Measurements from ENCODE around the gene PCNT.

Gene PCNT

DNA sequence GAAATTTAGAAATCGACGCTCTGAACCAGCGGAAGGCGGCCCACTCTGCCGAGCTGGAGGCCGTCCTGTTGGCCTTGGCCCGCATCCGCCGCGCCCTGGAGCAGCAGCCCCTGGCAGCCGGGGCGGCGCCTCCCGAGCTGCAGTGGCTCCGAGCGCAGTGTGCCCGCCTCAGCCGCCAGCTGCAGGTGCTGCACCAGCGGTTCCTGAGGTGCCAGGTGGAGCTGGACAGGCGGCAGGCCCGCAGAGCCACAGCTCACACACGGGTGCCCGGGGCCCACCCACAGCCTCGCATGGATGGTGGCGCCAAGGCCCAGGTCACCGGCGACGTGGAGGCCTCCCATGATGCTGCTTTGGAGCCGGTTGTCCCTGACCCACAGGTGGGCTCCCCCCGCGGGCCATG, 87.7 kb downstream of the PCNT start:
- Histone ChIP-seq H3K27me3 (ENCODE audit: insufficient read depth, low read length) (no peaks in the 10 kb centered on the region), H3K4me1 (ENCODE audit: insufficient read depth, low read length) (peaks cover 12% of the 10 kb centered on the region), H3K27ac (ENCODE audit: low read depth, low read length) (no peak overlapping the region), H3K4me3 (ENCODE audit: low read length) (no peak overlapping the region), H3K9me3 (ENCODE audit: insufficient read depth, low read depth, low read length) (no peaks in the 10 kb centered on the region), H3K36me3 (ENCODE audit: insufficient read depth, low read length) (peaks cover 24% of the 10 kb centered on the region), H3K9ac (ENCODE audit: low read depth, low read length) (no peak overlapping the region; the same call in 1 of the 2 replicates)
- 95% methylated on average over 31 of the region's 31 CpGs for WGBS

DNA sequence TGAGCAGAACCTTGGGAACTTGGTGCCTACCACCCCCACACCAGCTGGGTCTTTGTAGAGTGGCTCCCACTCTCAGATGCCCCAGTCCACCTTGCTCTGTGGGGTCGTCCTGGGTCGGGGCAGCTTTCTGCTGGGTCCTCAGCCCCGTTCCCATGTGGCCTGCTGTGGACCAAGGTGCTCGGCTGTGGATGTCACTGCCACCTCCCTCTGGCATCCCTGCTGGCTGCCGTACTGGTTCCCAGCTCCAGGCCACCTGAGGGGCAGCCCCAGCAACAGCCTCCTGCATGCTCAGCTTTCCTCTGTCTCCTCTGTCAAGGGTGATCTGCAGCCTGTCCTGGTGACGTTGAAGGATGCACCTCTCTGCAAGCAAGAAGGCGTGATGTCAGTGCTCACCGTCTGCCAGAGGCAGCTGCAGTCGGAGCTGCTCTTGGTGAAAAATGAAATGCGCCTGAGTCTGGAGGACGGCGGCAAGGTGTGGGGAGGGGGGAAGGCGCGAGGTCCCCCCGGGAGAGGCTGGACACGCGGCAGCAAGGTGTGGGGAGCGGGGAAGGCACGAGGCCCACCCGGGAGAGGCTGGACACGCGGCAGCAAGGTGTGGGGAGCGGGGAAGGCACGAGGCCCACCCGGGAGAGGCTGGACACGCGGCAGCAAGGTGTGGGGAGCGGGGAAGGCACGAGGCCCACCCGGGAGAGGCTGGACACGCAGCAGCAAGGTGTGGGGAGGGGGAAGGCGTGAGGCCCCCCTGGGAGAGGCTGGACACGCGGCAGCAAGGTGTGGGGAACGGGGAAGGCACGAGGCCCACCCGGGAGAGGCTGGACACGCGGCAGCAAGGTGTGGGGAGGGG, 88.8 kb downstream of the PCNT start:
- peaks cover 31% of the 10 kb centered on the region for H3K36me3 ChIP-seq (ENCODE audit: insufficient read depth, low read length)
- no peak overlapping the region for H3K27ac ChIP-seq (ENCODE audit: low read depth, low read length)
- H3K4me3 ChIP-seq (ENCODE audit: low read length) = no peak overlapping the region
- peaks cover 12% of the 10 kb centered on the region for H3K4me1 ChIP-seq (ENCODE audit: insufficient read depth, low read length)
- no peak overlapping the region; the same call in 1 of the 2 replicates for H3K9ac ChIP-seq (ENCODE audit: low read depth, low read length)
- 94% methylated on average over 36 of the region's 39 CpGs for WGBS
- no peaks in the 10 kb centered on the region for H3K9me3 ChIP-seq (ENCODE audit: insufficient read depth, low read depth, low read length)
- no peaks in the 10 kb centered on the region for H3K27me3 ChIP-seq (ENCODE audit: insufficient read depth, low read length)

DNA sequence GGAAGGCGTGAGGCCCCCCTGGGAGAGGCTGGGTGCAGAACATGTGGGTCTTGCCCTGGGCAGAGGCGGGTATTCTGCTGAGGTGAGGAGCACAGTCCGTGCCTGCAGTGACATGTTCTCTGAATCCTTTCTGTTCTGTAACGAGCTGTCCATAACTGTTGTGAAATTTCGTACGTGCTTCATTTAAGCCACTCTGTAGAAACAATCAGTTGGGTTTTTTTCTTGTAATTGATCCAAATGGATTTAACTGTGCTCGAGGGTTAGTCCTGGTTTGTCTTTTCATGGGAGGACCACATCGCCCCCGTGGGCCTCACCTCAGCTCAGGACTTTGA, 89.4 kb downstream of the PCNT start:
- 94% methylated on average over 9 of the region's 9 CpGs for WGBS
- Histone ChIP-seq H3K4me3 (ENCODE audit: low read length) (no peak overlapping the region), H3K27me3 (ENCODE audit: insufficient read depth, low read length) (no peaks in the 10 kb centered on the region), H3K9me3 (ENCODE audit: insufficient read depth, low read depth, low read length) (no peaks in the 10 kb centered on the region), H3K27ac (ENCODE audit: low read depth, low read length) (no peak overlapping the region), H3K36me3 (ENCODE audit: insufficient read depth, low read length) (peaks cover 36% of the 10 kb centered on the region), H3K4me1 (ENCODE audit: insufficient read depth, low read length) (peaks cover 12% of the 10 kb centered on the region), H3K9ac (ENCODE audit: low read depth, low read length) (no peak overlapping the region)

DNA sequence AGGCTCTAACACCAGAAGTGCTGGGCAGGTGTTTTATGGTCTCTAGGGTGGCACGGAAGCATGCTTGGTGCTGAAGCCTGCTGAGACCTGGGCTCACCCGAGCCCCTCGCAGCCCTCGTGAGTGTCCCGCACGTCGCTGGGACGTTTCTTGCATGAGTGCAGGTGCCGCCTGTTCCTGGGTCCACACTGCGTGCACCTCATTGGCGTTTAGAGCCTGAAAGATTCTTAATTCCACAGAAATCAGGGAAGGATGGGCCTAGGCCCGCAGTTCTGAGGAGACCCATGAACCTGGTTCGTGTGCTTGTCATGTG, 91.0 kb downstream of the PCNT start:
- H3K4me1 ChIP-seq (ENCODE audit: insufficient read depth, low read length) = peaks cover 10% of the 10 kb centered on the region
- no peaks in the 10 kb centered on the region for H3K27me3 ChIP-seq (ENCODE audit: insufficient read depth, low read length)
- 97% methylated on average over 13 of the region's 13 CpGs for WGBS
- H3K9me3 ChIP-seq (ENCODE audit: insufficient read depth, low read depth, low read length) = no peaks in the 10 kb centered on the region
- no peak overlapping the region for H3K4me3 ChIP-seq (ENCODE audit: low read length)
- H3K36me3 ChIP-seq (ENCODE audit: insufficient read depth, low read length) = peaks cover 52% of the 10 kb centered on the region
- no peak overlapping the region for H3K27ac ChIP-seq (ENCODE audit: low read depth, low read length)
- H3K9ac ChIP-seq (ENCODE audit: low read depth, low read length) = no peak overlapping the region

DNA sequence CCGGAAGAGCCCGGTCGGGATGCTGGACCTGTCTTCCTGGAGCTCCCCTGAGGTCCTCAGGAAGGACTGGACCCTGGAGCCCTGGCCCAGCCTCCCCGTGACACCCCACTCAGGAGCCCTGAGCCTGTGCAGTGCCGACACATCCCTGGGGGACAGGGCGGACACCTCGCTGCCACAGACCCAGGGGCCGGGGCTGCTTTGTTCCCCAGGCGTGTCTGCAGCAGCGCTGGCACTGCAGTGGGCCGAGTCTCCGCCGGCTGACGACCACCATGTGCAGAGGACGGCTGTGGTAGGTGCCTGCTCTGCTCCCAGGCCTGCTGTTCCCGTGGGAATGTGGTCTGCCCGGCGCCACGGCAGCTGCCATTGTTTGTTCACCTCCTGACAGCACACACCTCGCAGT, 92.6 kb downstream of the PCNT start:
- no peaks in the 10 kb centered on the region for H3K27me3 ChIP-seq (ENCODE audit: insufficient read depth, low read length)
- no peaks in the 10 kb centered on the region for H3K4me1 ChIP-seq (ENCODE audit: insufficient read depth, low read length)
- 96% methylated on average over 20 of the region's 20 CpGs for WGBS
- H3K36me3 ChIP-seq (ENCODE audit: insufficient read depth, low read length) = peaks cover 64% of the 10 kb centered on the region
- no peaks in the 10 kb centered on the region for H3K9me3 ChIP-seq (ENCODE audit: insufficient read depth, low read depth, low read length)
- H3K27ac ChIP-seq (ENCODE audit: low read depth, low read length) = no peak overlapping the region
- H3K4me3 ChIP-seq (ENCODE audit: low read length) = no peak overlapping the region
- H3K9ac ChIP-seq (ENCODE audit: low read depth, low read length) = no peak overlapping the region

DNA sequence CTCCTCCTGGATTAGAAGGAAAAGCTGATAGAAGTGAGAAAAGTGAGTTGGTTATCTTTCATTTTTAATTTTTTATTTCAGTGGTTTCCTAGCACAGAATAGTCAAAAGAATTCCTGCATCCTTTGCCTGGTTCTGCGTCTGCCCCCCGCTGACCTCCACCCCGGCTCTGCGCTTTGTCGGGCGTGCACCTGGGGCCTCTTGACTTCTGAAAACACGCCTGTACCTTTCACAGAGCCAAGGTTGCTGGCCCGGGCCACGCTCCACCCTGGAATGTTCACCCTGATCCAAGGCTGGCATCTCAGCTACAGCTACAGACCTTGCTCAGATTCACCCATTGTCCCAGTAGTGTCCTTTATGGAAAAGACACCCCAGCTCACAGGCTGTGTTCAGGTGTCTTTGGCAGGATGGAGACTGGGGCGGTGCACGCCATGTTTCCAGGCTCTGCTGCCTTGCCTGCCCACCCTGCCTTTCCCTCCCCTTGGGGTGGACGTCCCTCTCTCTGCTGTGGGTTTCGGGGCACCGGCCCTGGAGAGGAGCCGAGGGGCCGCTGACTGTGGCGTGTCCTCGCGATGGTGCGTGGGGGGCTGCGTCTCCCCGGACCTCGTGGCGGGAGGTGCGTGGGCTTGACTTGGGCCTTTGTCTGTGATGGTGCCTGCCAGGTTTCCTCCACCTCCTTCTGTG, 94.5 kb downstream of the PCNT start:
- no peaks in the 10 kb centered on the region for H3K9me3 ChIP-seq (ENCODE audit: insufficient read depth, low read depth, low read length)
- H3K27ac ChIP-seq (ENCODE audit: low read depth, low read length) = no peak overlapping the region
- peaks cover 61% of the 10 kb centered on the region for H3K36me3 ChIP-seq (ENCODE audit: insufficient read depth, low read length)
- H3K4me3 ChIP-seq (ENCODE audit: low read length) = no peak overlapping the region
- peaks cover 4% of the 10 kb centered on the region; the same call in 1 of the 2 replicates for H3K4me1 ChIP-seq (ENCODE audit: insufficient read depth, low read length)
- H3K27me3 ChIP-seq (ENCODE audit: insufficient read depth, low read length) = no peaks in the 10 kb centered on the region
- H3K9ac ChIP-seq (ENCODE audit: low read depth, low read length) = no peak overlapping the region
- 96% methylated on average over 25 of the region's 25 CpGs for WGBS

DNA sequence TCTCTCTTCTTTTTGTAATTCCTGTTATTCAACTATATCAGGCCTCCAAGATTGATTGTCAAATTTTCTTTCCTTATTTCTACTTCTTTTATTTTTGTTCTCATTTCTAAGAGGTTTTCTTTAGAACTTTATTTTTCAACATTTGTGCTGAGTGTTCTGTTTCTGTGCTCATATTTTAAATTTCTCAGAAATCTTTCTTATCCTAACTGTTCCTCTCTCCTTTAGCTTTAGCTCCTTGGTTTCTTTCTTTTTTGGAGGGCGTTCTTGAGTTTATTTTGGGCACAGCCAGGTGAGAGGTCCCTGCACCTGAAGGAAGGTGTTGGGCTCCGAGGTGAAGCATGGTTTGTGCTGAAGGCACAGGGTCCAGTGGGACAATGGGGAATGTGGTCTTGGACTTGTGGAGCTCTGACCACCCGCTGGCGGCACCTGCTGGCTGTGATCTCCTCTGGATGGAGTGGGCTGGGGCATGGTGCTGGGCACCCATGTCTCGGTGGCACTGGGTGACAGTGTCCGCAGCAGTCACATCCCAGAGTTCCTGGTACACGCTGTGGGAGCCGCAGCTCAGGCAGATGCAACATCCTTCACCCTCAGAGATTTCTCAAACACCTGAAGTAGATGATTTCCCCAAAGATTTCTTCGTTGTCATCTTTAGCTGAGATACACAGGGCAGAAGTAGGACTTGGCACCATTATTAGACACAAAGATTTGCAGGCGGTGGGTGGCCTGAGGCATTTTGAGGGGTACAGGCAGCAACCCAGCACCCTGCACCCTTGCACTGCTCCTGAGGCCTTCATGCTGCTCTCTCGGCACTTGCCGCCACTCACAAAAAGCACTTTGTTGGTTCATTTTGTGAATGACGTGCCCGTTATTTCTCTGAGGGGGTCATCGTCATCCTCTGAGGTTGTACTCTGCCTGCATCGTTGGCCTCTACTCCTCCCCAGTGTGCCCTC, 96.6 kb downstream of the PCNT start:
- 95% methylated on average over 16 of the region's 16 CpGs for WGBS

DNA sequence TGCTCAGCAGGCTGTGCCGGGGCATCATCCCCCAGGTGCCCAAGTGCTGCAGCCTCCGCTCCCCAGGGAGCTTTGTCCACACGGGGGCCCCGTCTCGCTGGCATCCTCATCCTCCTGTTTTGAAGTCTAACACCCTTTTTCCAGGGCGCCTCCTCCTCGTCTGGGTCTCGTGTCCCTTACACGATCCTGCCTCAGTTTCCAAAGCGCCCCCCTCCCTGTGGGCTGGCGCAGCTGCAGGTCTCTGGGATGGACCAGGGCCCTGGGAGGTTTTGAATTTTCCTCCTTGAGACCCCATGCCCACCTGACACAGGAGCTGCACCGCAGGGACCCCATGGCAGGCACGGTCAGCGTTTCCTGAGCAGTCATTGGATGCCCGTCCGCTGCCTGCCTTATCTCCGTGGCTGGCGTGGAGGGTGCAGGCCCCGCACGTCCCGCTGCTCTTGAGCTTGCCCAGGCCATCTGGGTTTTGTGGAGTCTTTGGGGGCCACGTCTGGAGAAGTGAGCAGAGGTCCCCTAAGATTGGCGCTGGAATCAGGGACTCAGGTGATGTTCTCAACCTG, 97.3 kb downstream of the PCNT start:
- Histone ChIP-seq H3K27me3 (ENCODE audit: insufficient read depth, low read length) (no peaks in the 10 kb centered on the region), H3K9me3 (ENCODE audit: insufficient read depth, low read depth, low read length) (no peaks in the 10 kb centered on the region), H3K4me1 (ENCODE audit: insufficient read depth, low read length) (peaks cover 4% of the 10 kb centered on the region; the same call in 1 of the 2 replicates), H3K4me3 (ENCODE audit: low read length) (no peak overlapping the region), H3K36me3 (ENCODE audit: insufficient read depth, low read length) (peaks cover 56% of the 10 kb centered on the region), H3K9ac (ENCODE audit: low read depth, low read length) (no peak overlapping the region), H3K27ac (ENCODE audit: low read depth, low read length) (no peak overlapping the region)
- WGBS = 94% methylated on average over 23 of the region's 23 CpGs

More for the DNA sequence above, 96.6 kb downstream of the PCNT start:
- no peak overlapping the region for H3K9ac ChIP-seq (ENCODE audit: low read depth, low read length)
- peaks cover 61% of the 10 kb centered on the region for H3K36me3 ChIP-seq (ENCODE audit: insufficient read depth, low read length)
- peaks cover 4% of the 10 kb centered on the region; the same call in 1 of the 2 replicates for H3K4me1 ChIP-seq (ENCODE audit: insufficient read depth, low read length)
- no peaks in the 10 kb centered on the region for H3K27me3 ChIP-seq (ENCODE audit: insufficient read depth, low read length)
- no peaks in the 10 kb centered on the region for H3K9me3 ChIP-seq (ENCODE audit: insufficient read depth, low read depth, low read length)
- H3K27ac ChIP-seq (ENCODE audit: low read depth, low read length) = no peak overlapping the region
- no peak overlapping the region for H3K4me3 ChIP-seq (ENCODE audit: low read length)

DNA sequence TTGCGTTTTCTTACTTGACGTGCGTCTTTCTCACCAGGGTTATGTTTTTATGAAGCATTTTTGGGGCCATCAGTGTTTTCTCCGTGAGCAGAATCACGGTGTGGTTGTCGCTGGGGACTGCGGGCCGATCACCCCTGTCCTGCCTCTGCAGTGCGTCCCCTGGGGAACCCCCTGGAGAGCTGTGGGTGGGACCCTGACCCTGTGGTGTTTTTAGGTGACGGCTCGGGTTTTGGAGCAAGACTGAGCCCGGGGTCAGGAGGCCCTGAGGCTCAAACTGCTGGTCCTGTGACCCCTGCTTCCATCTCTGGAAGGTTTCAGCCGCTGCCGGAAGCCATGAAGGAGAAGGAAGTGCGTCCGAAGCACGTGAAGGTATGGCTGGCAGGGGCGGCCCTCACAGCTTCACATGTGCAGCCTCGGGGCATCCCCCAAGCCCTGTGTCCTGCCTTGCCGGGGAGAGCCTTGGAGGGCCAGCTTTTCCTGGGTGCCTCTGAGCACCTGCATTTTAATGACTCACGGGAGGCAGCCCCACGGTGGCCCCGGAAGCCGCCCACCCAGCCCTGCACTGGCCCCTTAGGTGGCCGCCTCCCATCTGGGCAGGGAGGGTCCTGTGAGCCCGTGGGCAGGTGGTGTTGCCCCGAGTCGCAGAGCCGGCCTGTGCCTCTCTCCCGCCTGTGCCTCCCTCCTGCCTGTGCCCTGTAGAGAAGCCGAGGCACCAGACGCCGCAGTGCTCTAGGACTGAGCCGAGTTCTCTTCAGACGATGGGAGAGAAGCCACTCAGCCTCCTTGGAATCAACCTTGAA, 98.0 kb downstream of the PCNT start:
- Histone ChIP-seq H3K9ac (ENCODE audit: low read depth, low read length) (peak overlapping the region; percentile 19; the same call in 1 of the 2 replicates), H3K27ac (ENCODE audit: low read depth, low read length) (no peak overlapping the region), H3K9me3 (ENCODE audit: insufficient read depth, low read depth, low read length) (no peaks in the 10 kb centered on the region), H3K4me1 (ENCODE audit: insufficient read depth, low read length) (peaks cover 4% of the 10 kb centered on the region; the same call in 1 of the 2 replicates), H3K27me3 (ENCODE audit: insufficient read depth, low read length) (no peaks in the 10 kb centered on the region), H3K4me3 (ENCODE audit: low read length) (no peak overlapping the region), H3K36me3 (ENCODE audit: insufficient read depth, low read length) (peaks cover 51% of the 10 kb centered on the region)
- 92% methylated on average over 35 of the region's 35 CpGs for WGBS

DNA sequence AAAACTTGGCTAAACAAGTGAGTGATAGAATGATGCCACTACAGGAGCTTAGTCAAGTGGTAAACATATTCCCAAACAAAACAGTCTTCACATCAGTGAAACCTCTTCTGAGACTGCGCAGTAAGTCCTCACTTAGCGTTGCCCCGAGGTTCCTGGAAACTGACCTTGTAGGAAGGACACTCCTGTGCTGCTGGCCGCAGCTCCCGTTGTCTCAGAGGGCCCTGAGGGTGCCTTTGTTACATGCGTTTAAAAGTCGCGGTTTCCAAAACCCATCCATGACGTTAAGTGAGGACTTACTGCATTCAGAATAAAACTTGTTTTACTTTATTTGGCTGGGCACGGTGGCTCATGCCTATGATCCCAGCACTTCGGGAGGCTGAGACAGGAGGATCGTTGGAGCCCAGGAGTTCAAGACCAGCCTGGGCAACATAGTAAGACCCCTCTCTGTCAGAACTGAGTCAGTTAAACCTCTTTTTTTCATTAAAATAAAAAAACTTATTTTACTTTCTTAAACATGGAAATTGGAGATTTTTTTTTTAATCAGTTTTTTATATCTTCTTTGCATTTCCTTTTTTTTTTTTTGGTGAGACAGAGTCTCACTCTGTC, 98.8 kb downstream of the PCNT start:
- H3K36me3 ChIP-seq (ENCODE audit: insufficient read depth, low read length) = peaks cover 52% of the 10 kb centered on the region
- no peaks in the 10 kb centered on the region for H3K27me3 ChIP-seq (ENCODE audit: insufficient read depth, low read length)
- no peak overlapping the region for H3K9ac ChIP-seq (ENCODE audit: low read depth, low read length)
- no peak overlapping the region for H3K27ac ChIP-seq (ENCODE audit: low read depth, low read length)
- WGBS = 97% methylated on average over 12 of the region's 12 CpGs
- H3K9me3 ChIP-seq (ENCODE audit: insufficient read depth, low read depth, low read length) = no peaks in the 10 kb centered on the region
- no peak overlapping the region for H3K4me3 ChIP-seq (ENCODE audit: low read length)
- peaks cover 4% of the 10 kb centered on the region; the same call in 1 of the 2 replicates for H3K4me1 ChIP-seq (ENCODE audit: insufficient read depth, low read length)

Data from HUES64 (cell line).